Renal cortical epithelial cell (primary cell): ENCODE measurements around the gene KLHL21. TPM values are rescaled to one million over a fixed set of nuclear protein-coding genes. Genes with fewer than 3 reads are reported as not detected.
A peak's percentile ranks its signal among the peaks of the same experiment; 100 is the strongest.
"Not testable (repeated sequence)": the region's sequence is repeated elsewhere in the genome, so short reads cannot be mapped to it uniquely, and the experiment has no call there.

Experiments used
- DNase-seq: peaks from one replicate; pipeline ENCODE4 v3.0.0-alpha.2; 2011; ENCODE audit warnings: low read depth
- total RNA-seq: library from RNA; depleted of rRNA; stranded (reverse); fragments of >200 nt; gene quantifications from 2 replicates; pipeline ENCODE4 v1.2.3, GENCODE V29; 2014

The KLHL21 gene
- total RNA-seq, 1 donor from 2014 or later, result 59.7 TPM

GRCh38 chr1:6600410-6601048 lies 2.1 kb downstream of the KLHL21 start:
- DNase-seq, result peak; percentile 16

GRCh38 chr1:6599991-6600390 lies 2.7 kb downstream of the KLHL21 start:
- not testable (repeated sequence) for DNase-seq

GRCh38 chr1:6599141-6599975 lies 3.3 kb downstream of the KLHL21 start:
- DNase-seq, result peak; percentile 51

GRCh38 chr1:6597777-6598131 lies 4.9 kb downstream of the KLHL21 start:
- no peak for DNase-seq

GRCh38 chr1:6596886-6597776 lies 5.5 kb downstream of the KLHL21 start:
- no peak for DNase-seq

- DNase-seq, result no peak
Measured at GRCh38 chr1:6596351-6596750, 6.3 kb downstream of the KLHL21 start.

DNA sequence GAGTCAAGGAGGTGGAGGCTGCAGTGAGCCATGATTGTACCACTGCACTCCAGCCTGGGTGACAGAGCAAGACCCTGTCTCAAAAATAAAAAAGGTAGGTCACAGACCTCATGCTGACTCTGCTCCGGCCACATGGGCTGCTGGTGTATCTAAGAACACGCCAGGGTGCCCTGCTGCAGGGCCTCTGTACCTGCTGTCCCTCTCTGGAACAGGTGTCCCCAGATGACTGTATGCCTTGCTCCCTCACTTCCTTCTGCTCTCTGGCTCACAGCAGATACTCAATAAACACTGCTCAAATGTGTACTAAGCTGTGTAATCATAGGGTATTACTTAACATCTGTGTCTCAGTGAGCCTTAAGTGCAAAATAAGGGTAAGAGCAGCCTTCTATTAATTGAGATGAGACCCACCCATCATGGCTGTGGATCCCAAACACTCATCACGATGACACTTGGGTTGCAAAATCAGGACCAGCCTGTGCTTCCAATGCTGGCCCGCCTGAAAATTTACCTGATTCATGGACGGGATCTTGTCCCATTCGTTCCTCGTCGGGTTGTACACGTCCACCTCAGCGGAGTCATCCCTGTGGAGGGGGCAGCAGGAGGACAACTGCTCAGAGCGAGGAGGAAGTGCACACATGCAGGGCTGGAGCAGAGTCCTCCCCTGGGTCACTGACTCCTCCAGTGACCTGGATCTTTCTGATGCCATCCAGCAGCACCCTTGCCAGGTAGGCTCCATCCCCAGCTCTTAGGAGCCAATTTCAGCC lies 7.5 kb downstream of the KLHL21 start:
- DNase-seq, result no peak

DNA sequence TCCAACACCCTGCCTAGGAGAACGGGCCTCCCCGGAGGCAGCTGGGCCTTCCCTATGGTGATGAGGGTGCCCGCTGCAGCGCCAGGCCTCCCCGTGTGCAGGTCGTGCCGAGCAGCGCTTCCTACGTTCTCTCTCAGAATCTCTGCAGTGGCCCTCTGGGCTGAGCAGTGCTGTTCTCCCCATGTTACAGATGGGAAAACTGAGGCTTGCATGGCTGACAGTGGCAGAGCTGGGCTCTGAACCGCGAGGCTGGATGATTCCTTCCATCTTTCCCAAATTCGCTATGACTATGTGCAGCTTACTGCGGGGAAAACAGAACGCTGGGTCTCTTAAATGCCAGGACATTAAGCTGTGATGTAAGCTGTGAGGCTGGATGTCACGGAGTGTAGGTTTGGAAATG lies 8.9 kb downstream of the KLHL21 start:
- DNase-seq, result no peak

DNA sequence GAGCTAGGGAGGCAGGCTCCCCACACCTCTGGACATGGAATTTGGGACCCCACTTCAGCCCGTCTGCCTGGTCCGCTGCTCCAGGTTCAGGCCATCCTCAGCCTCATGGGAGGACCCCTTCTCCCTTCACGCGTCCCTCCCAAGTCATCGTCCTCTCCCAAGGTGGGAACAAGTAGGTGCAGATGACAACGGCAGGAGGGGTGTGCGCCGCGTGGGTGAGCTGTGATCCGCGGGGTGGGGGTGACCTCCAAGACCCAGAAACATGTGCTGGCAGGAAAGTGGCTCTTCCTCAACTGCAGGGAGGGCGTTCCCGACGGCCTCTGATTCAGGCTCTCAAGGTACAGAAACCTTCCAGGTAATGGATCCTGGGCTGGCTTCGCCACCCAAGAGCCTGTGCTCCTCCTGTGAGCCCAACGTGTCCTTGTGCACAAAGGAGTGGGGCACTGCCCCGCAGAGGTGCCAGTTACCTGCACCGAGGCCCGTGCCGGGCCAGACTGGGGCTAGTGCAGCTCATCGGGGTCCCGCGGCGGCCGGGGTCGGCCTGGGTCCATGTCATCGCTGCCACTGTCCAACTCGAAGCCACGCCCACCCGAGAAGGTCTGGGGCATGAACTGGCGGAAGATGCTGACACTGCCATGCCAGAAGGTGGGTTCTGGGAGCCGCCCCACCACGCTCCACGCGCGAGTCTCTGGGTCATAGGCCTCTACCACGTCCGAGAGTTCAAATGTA lies 9.6 kb downstream of the KLHL21 start:
- DNase-seq, result no peak

- DNase-seq, result no peak
Measured at GRCh38 chr1:6592441-6592840, 10.2 kb downstream of the KLHL21 start.

- DNase-seq, result no peak
Measured at GRCh38 chr1:6591644-6592043, 11.0 kb downstream of the KLHL21 start.

DNA sequence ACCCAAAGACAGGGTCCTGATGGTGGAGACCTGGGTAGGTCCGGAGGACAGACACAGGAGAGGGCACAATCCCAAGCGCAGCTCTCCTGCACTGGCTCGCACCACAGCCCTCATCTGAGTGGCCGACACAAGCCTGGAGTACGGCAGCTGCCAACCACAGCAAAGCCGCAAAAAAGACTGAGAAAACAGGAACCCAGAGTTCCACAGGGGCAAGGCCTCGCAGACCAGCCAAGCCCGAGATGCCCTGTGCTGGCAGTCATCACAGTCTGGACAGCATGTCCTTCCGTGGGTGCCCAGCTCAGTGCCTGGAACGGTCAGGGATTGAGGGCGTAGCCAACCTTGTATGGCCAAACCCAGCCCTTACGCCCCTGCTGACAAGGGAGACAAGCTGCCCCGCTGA lies 11.4 kb downstream of the KLHL21 start:
- DNase-seq, result no peak

DNA sequence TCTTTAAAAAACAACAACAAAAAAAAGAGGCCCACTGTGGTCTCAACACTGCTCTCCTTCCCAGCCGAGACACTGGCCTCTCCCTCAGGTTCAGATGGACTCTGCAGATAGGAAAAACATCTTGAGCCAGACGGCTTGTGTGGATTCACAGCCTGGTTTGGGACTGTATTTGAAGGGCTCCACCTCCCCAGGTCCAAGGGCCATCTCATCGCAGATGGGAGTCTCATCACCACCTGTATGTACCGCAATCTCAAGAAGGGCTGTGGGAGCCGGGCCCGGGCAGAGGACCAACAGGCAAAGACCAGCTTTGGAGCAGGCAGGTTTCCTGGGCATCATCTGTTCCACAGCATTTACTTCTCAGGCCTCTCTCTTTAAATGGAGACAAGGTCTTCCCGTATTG lies 12.6 kb downstream of the KLHL21 start:
- DNase-seq, result no peak

DNA sequence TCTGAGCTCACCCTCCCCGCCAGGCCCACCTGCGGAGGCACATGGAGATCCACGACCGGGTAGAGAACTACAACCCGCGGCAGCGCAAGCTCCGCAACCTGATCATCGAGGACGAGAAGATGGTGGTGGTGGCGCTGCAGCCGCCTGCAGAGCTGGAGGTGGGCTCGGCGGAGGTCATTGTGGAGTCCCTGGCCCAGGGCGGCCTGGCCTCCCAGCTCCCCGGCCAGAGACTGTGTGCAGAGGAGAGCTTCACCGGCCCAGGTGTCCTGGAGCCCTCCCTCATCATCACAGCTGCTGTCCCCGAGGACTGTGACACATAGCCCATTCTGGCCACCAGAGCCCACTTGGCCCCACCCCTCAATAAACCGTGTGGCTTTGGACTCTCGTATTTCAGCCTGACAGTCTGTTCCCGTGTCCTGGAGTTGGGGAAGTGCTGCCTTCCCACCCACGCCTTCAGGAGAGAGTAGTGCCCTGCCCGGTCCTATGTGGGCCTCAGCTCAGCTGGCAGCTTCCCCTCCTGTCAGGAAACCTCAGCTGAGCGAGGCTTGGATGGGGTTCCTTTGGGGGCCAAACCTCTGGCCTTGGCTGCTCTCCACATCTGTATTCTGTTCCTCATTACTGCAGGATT lies 13.7 kb downstream of the KLHL21 start:
- DNase-seq, result no peak

GRCh38 chr1:6588128-6588892 lies 14.4 kb downstream of the KLHL21 start:
- no peak for DNase-seq

- no peak for DNase-seq
Measured at GRCh38 chr1:6587261-6588005, 15.2 kb downstream of the KLHL21 start.

GRCh38 chr1:6586404-6586816 lies 16.3 kb downstream of the KLHL21 start:
- no peak for DNase-seq

DNA sequence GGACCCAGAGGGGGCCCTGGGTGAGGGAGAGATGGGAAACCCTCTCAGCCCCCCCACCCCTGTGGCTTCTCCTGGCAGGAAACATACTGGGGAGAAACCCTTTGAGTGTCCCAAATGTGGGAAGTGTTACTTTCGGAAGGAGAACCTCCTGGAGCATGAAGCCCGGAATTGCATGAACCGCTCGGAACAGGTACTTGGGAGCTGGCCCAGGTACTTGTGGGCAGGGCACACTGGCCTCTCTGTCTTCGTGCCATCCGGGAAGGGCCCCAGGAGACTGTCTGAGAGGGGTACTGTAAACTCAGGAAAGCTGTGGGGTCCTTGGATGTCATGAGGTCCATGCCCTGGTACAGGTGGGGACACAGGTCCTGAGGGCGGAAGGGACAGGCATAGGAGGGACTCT lies 16.8 kb downstream of the KLHL21 start:
- no peak for DNase-seq
